HG03135 (cell line): ENCODE results near the gene UFSP2.

Source experiments
- ATAC-seq: cut with Tn5 transposase; IDR thresholded peaks from one replicate; pipeline ENCODE4 v1.9.1; 2021; ENCODE audit warnings: mild to moderate bottlenecking, moderate library complexity; ENCODE audit not compliant: unreplicated experiment

UFSP2 gene

DNA sequence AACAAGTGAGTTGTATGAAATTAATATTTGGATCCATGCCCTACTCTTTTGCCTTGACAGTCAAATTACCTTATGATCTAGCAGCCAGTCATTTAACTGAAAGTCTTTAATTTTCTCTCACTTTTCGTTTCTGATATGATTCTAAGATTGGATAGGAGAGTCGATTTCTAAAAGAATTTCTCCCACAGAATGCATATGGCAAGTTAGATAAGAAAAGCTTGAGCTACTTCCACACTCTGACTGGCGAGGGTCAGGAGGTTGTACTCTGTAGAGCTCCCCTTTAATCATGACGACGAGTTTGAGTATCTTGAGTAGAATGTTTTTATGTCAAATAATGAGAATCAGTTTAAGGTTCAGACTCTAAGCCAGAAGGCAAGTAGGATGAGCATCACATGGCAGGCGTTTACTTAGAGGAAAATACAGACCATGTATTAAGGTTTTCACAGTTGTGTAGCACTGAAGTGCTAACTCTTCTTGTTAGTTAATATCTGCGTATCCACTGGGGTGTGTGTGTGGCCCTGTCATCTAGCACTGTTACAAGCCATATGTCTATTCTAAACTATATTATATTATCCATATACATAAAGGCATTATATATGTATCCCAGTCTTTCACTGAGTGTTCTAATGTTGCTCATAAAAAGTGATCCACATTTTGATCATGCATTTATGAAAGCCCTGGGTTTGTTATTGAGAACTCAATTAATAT is 67.9 kb downstream of the UFSP2 start:
- ATAC-seq = no peak

DNA sequence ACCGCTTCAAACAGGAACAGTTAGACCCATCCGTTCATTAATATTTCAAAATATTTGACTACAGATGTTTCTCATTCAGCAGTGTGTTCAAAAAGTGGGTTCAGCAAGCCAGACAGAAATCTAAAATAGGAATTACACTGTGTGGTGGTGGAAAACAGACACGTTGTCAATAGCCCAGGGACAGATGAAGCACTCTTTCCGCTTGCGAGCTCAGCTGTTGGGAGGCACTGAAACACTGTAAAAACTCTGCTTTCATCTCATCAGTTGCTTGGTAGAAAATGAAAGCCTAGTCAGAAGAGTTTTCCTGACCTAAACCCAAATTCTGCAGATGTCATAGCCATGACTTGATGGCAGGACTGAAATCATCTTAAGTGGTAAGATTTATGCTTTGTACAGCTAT is 68.6 kb downstream of the UFSP2 start:
- no peak for ATAC-seq

DNA sequence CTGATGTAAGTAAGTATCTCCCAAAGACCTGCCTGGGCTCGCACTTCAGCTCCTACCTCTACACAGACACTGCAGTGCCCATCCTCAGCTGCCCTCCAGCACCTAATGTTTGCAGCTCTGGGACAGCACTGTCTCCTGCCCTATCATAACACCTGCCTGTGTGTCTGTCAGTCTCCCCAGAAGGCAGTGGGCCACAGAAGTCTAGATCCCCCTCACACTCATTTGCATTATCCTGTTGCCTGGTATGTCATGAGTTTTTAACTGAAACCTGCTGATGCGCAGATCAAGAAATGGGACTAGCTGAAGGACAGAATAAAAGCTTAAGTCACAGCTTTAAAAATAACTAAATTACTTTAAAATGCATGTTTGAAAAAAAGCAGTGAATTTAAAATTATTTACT is 73.0 kb downstream of the UFSP2 start:
- no peak for ATAC-seq

DNA sequence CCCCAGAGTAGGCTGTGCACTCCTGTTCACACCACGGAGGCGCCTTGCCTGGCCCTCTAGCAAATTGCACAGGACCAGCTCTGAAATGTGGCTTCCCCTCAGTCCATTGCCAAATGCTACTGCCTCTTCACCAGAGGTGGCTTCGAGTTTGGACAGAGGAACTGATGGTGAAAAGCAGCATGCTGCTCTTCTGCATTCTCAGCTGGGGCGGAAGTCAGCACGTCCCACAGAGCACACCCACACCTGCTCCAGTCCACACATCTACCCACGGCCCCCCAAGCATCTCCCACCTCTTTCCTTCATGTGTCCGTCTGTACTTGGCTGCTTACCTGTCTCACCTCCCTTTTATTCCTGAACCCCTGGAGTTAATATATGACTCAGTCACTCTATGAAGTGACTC is 73.6 kb downstream of the UFSP2 start:
- no peak for ATAC-seq

DNA sequence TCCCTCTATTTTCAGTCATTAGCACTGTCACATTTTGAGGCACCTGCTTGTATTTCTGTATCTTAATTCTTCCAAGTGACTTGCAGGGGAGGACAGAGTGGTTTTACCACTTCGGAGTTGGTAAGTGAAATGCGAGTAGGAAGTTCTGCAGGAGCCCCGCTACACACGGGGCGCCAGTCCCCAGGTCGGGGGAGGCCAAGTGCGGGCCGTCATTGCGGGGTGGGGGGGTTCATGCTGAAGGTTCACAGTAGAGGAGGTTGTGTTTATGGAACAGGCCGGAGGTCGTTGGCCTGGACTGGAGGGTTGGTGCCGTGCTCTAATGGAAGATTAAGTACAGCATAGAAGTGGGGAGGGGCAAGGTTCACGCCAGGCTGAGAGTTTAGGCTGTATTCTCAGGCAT is 74.1 kb downstream of the UFSP2 start:
- ATAC-seq = no peak
